IPS-15b (cell line): ENCODE data around the gene CARD14.
"Not testable (repeated sequence)": the region's sequence is repeated elsewhere in the genome, so short reads cannot be mapped to it uniquely, and the experiment has no call there.

Experiments used
- H3K27me3 ChIP-seq: one replicate; pipeline ENCODE4 v1.6.1; 2013; ENCODE audit warnings: low read length; ENCODE audit not compliant: control insufficient read depth, insufficient read depth
- H3K36me3 ChIP-seq: one replicate; pipeline ENCODE4 v1.6.1; 2013; ENCODE audit warnings: low read length; ENCODE audit not compliant: control insufficient read depth, insufficient read depth
- H3K4me1 ChIP-seq: one replicate; pipeline ENCODE4 v1.6.1; 2013; ENCODE audit warnings: mild to moderate bottlenecking, low read length; ENCODE audit not compliant: control insufficient read depth, insufficient read depth
- H3K4me3 ChIP-seq: one replicate; pipeline ENCODE4 v1.5.1; 2013; ENCODE audit warnings: low read depth, low read length
- H3K9ac ChIP-seq: one replicate; pipeline ENCODE4 v1.6.1; 2013; ENCODE audit warnings: low read depth, mild to moderate bottlenecking, low read length
- H3K9me3 ChIP-seq: one replicate; pipeline ENCODE4 v1.6.1; 2013; ENCODE audit warnings: mild to moderate bottlenecking, low read length; ENCODE audit not compliant: control insufficient read depth, insufficient read depth

Gene CARD14

DNA sequence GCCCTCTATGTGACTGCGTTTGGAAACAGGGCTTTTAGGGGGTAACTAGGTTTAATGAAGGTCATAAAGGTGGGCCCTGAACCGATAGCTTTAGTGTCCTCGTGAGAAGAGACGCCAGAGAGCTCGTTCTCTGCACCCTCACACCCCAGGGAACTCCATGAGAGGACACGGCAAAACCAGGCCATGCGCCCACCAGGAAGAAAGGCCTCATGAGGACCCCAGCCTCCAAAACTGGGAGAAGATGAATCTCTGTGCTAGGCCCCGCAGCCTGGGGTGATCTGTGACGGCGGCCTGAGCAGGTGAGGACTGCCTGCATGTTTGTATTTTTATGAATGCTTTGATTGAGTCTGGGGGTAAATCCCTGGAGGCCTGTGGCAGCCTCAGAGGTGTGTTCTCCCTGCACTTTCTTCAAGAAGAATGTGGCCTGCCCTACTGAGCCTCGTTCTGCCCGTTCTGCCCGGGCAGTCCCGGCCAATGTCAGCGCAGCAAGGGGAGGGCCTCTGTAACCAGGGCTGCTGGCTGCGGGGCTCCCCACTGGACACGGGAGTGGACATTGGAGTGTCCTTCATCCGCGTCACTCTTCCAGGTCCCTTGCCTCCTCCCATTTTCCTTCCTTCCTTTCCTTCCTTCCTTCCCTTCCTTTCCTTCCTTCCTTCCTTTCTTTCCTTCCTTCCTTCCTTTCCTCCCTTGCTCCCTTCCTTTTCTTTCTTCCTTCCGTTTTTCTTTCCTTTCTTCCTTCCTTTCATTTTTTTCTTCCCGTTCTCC is 84.0 kb downstream of the CARD14 start:
- no peaks in the 10 kb centered on the region for H3K9me3 ChIP-seq
- H3K9ac ChIP-seq = no peak overlapping the region
- H3K4me3 ChIP-seq = no peak overlapping the region
- H3K36me3 ChIP-seq = peaks cover 5% of the 10 kb centered on the region
- H3K27me3 ChIP-seq = no peaks in the 10 kb centered on the region
- peaks cover 3% of the 10 kb centered on the region for H3K4me1 ChIP-seq

GRCh38 chr17:80254396-80255251 is 84.8 kb downstream of the CARD14 start:
- H3K9ac ChIP-seq = no peak overlapping the region
- H3K4me1 ChIP-seq = peaks cover 3% of the 10 kb centered on the region
- no peak overlapping the region for H3K4me3 ChIP-seq
- no peaks in the 10 kb centered on the region for H3K9me3 ChIP-seq
- no peaks in the 10 kb centered on the region for H3K36me3 ChIP-seq
- no peaks in the 10 kb centered on the region for H3K27me3 ChIP-seq

DNA sequence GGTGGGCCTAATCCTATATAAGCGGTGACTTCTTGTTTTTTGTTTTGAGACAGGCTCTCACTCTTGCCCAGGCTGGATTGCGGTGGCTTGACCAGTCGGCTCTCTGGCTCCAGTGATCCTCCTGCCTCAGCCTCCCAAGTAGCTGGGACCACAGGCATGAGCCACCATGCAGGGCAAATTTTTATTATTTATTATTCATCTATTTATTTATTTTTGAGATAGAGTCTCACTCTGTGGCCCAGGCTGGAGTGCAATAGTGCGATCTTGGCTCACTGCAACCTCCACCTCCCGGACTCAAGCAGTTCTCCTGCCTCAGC is 86.2 kb downstream of the CARD14 start:
- Histone ChIP-seq H3K27me3 (no peaks in the 10 kb centered on the region), H3K4me3 (no peak overlapping the region), H3K9me3 (no peaks in the 10 kb centered on the region), H3K9ac (no peak overlapping the region), H3K4me1 (peaks cover 3% of the 10 kb centered on the region), H3K36me3 (no peaks in the 10 kb centered on the region)

GRCh38 chr17:80257716-80258213 is 87.9 kb downstream of the CARD14 start:
- no peaks in the 10 kb centered on the region for H3K27me3 ChIP-seq
- no peaks in the 10 kb centered on the region for H3K9me3 ChIP-seq
- peaks cover 6% of the 10 kb centered on the region for H3K4me1 ChIP-seq
- H3K36me3 ChIP-seq = no peaks in the 10 kb centered on the region
- no peak overlapping the region for H3K4me3 ChIP-seq
- H3K9ac ChIP-seq = no peak overlapping the region

DNA sequence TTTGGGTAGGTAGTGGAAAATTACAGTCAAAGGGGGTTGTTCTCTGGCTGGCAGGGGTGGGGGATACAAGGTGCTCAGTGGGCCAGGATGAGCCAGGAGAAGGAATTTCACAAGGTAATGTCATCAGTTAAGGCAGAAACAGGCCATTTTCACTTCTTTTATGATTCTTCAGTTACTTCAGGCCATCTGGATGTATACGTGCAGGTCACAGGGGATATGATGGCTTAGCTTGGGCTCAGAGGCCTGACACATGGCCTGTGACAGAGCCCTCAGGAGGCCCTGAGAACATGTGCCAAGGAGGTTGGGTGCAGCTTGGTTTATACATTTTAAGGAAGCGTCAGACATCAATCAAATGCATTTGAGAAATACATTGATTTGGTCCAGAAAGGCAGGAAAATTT is 88.5 kb downstream of the CARD14 start:
- H3K9me3 ChIP-seq, H3K4me3 ChIP-seq, H3K9ac ChIP-seq, H3K27me3 ChIP-seq, H3K4me1 ChIP-seq, H3K36me3 ChIP-seq: not testable (repeated sequence)
